ENCODE results near the gene NAA35. TPM values are rescaled to one million over a fixed set of nuclear protein-coding genes. Genes with fewer than 3 reads are reported as not detected.

NAA35 gene
- total RNA-seq, 1 experiment from 2014 or later, result 34.7 TPM

DNA sequence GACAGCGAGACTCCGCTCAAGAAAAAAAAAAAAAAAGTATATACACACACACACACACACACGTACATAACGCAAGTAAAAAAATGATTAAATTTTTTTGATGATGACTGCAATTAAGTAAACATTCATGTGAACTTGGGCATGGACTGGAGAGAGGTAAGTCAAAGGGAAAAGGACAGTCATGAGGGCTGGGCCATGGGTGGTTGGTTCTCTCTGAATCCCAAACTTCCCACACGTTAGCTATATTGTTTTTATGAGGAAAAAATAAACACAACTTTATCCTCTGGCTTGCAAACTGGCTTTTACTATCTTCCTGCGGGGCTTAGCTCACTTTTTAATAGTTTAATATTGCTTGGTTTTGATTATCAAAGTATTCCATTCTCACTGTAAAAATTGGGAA, 104.7 kb downstream of the NAA35 start:
- POLR2A ChIA-PET, result interaction anchor here (0.5 to 1.1 kb wide), 2 partner anchors 29 to 146 kb away, joined by 3 to 13 read pairs; no protein-coding TSS in a partner anchor

DNA sequence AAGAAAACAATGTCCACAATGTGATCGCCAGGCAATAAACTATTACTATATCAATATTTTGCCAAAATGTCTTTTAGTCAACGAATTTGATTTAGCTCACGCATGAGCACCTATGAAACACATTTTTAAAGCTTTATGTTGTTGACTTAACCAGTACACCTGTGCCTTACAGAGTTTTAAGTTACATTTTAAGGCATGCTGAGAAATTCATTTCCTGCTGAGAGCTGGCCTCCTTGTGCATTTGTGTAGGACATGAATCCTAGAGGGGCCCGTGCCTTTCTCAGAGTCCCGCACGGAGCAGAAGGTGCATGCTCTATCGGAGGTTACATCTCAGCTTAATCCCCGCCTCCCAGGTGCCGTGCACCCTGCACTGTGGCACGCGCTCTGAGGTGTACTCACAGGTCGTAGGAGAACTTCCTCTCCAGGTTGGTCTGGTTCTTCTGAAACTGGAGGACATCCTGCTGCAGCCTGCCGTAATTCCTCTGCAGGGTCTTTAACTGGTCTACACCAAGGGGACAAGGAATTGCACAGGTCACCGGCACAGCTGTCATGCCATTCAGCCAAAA, 105.2 kb downstream of the NAA35 start:
- POLR2A ChIA-PET, result interaction anchor here (0.5 to 1.1 kb wide), 2 partner anchors 28 to 146 kb away, joined by 3 to 13 read pairs; no protein-coding TSS in a partner anchor
- CTCF ChIA-PET, result interaction anchor here (0.6 to 1.6 kb wide), 4 partner anchors 31 to 238 kb away, joined by 3 to 5 read pairs (median 3); no protein-coding TSS in a partner anchor
- Mint-ChIP-seq H3K27me3 (ENCODE audit: low read depth) (no peaks in the 10 kb centered on the region), H3K4me1 (0 out of 2 replicates have a peak, but pooled peaks cover 3% of the 10 kb centered on the region), H3K27ac (peak overlapping the region; percentile 13; the same call in 1 of the 2 replicates), H3K4me3 (no peak overlapping the region), H3K36me3 (peaks cover 11% of the 10 kb centered on the region), H3K9me3 (peaks cover 4% of the 10 kb centered on the region; the same call in 1 of the 2 replicates)
- ATAC-seq, result no peak
- DNase-seq (ENCODE audit: low spot score), result no peak
- TF ChIP-seq CREM (CRISPR knock-in tag; IDR thresholded peaks at IDR 0.05), result no peak
- no peak for TF ChIP-seq ZNF263 (CRISPR knock-in tag; IDR thresholded peaks at IDR 0.05; ENCODE audit: low read depth)
- TF ChIP-seq, protein P1, sequence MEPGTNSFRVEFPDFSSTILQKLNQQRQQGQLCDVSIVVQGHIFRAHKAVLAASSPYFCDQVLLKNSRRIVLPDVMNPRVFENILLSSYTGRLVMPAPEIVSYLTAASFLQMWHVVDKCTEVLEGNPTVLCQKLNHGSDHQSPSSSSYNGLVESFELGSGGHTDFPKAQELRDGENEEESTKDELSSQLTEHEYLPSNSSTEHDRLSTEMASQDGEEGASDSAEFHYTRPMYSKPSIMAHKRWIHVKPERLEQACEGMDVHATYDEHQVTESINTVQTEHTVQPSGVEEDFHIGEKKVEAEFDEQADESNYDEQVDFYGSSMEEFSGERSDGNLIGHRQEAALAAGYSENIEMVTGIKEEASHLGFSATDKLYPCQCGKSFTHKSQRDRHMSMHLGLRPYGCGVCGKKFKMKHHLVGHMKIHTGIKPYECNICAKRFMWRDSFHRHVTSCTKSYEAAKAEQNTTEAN (CRISPR knock-in tag; IDR thresholded peaks at IDR 0.05), result no peak
- TF ChIP-seq, protein P2, sequence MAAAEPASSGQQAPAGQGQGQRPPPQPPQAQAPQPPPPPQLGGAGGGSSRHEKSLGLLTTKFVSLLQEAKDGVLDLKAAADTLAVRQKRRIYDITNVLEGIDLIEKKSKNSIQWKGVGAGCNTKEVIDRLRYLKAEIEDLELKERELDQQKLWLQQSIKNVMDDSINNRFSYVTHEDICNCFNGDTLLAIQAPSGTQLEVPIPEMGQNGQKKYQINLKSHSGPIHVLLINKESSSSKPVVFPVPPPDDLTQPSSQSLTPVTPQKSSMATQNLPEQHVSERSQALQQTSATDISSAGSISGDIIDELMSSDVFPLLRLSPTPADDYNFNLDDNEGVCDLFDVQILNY (CRISPR knock-in tag; IDR thresholded peaks at IDR 0.05), result no peak
- TF ChIP-seq, protein P3, sequence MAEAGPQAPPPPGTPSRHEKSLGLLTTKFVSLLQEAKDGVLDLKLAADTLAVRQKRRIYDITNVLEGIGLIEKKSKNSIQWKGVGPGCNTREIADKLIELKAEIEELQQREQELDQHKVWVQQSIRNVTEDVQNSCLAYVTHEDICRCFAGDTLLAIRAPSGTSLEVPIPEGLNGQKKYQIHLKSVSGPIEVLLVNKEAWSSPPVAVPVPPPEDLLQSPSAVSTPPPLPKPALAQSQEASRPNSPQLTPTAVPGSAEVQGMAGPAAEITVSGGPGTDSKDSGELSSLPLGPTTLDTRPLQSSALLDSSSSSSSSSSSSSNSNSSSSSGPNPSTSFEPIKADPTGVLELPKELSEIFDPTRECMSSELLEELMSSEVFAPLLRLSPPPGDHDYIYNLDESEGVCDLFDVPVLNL (CRISPR knock-in tag; IDR thresholded peaks at IDR 0.05; ENCODE audit: borderline replicate concordance, low read depth), result no peak
- no peak for TF ChIP-seq NFYB (CRISPR knock-in tag; conservative IDR thresholded peaks at IDR 0.05; ENCODE audit: low read depth)
- TF ChIP-seq FOXP1 (CRISPR knock-in tag; IDR thresholded peaks at IDR 0.05; ENCODE audit: borderline replicate concordance), result no peak
- no peak for TF ChIP-seq KAT7 (CRISPR knock-in tag; IDR thresholded peaks at IDR 0.05; ENCODE audit: borderline replicate concordance)
- TF ChIP-seq ELF4 (CRISPR knock-in tag; IDR thresholded peaks at IDR 0.05; ENCODE audit: low read depth), result no peak
- no peak for TF ChIP-seq ZNF416 (CRISPR knock-in tag; IDR thresholded peaks at IDR 0.05)

More for the DNA sequence above, 104.7 kb downstream of the NAA35 start:
- CTCF ChIA-PET, result interaction anchor here (0.9 to 1.4 kb wide), 3 partner anchors 31 to 156 kb away, joined by 3 to 5 read pairs (median 3); no protein-coding TSS in a partner anchor
- ATAC-seq (no peak), DNase-seq (ENCODE audit: low spot score) (no peak)
- H3K36me3 Mint-ChIP-seq, result peaks cover 11% of the 10 kb centered on the region
- H3K27me3 Mint-ChIP-seq (ENCODE audit: low read depth), result no peaks in the 10 kb centered on the region
- no peak overlapping the region for H3K27ac Mint-ChIP-seq
- no peak for TF ChIP-seq NR2C2 (CRISPR knock-in tag; IDR thresholded peaks at IDR 0.05)
- TF ChIP-seq, protein P4, sequence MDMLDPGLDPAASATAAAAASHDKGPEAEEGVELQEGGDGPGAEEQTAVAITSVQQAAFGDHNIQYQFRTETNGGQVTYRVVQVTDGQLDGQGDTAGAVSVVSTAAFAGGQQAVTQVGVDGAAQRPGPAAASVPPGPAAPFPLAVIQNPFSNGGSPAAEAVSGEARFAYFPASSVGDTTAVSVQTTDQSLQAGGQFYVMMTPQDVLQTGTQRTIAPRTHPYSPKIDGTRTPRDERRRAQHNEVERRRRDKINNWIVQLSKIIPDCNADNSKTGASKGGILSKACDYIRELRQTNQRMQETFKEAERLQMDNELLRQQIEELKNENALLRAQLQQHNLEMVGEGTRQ (CRISPR knock-in tag; IDR thresholded peaks at IDR 0.05), result no peak
- no peak for TF ChIP-seq FOXK1 (CRISPR knock-in tag; IDR thresholded peaks at IDR 0.05)
- TF ChIP-seq, protein P5, sequence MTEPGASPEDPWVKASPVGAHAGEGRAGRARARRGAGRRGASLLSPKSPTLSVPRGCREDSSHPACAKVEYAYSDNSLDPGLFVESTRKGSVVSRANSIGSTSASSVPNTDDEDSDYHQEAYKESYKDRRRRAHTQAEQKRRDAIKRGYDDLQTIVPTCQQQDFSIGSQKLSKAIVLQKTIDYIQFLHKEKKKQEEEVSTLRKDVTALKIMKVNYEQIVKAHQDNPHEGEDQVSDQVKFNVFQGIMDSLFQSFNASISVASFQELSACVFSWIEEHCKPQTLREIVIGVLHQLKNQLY (CRISPR knock-in tag; IDR thresholded peaks at IDR 0.05), result no peak
- no peak for TF ChIP-seq TEAD4 (CRISPR knock-in tag; IDR thresholded peaks at IDR 0.05)
- TF ChIP-seq, protein P6, sequence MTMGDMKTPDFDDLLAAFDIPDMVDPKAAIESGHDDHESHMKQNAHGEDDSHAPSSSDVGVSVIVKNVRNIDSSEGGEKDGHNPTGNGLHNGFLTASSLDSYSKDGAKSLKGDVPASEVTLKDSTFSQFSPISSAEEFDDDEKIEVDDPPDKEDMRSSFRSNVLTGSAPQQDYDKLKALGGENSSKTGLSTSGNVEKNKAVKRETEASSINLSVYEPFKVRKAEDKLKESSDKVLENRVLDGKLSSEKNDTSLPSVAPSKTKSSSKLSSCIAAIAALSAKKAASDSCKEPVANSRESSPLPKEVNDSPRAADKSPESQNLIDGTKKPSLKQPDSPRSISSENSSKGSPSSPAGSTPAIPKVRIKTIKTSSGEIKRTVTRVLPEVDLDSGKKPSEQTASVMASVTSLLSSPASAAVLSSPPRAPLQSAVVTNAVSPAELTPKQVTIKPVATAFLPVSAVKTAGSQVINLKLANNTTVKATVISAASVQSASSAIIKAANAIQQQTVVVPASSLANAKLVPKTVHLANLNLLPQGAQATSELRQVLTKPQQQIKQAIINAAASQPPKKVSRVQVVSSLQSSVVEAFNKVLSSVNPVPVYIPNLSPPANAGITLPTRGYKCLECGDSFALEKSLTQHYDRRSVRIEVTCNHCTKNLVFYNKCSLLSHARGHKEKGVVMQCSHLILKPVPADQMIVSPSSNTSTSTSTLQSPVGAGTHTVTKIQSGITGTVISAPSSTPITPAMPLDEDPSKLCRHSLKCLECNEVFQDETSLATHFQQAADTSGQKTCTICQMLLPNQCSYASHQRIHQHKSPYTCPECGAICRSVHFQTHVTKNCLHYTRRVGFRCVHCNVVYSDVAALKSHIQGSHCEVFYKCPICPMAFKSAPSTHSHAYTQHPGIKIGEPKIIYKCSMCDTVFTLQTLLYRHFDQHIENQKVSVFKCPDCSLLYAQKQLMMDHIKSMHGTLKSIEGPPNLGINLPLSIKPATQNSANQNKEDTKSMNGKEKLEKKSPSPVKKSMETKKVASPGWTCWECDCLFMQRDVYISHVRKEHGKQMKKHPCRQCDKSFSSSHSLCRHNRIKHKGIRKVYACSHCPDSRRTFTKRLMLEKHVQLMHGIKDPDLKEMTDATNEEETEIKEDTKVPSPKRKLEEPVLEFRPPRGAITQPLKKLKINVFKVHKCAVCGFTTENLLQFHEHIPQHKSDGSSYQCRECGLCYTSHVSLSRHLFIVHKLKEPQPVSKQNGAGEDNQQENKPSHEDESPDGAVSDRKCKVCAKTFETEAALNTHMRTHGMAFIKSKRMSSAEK (CRISPR knock-in tag; IDR thresholded peaks at IDR 0.05; ENCODE audit: borderline replicate concordance), result no peak
- TF ChIP-seq JUN (CRISPR knock-in tag; IDR thresholded peaks at IDR 0.05), result no peak
- TF ChIP-seq, protein P7, sequence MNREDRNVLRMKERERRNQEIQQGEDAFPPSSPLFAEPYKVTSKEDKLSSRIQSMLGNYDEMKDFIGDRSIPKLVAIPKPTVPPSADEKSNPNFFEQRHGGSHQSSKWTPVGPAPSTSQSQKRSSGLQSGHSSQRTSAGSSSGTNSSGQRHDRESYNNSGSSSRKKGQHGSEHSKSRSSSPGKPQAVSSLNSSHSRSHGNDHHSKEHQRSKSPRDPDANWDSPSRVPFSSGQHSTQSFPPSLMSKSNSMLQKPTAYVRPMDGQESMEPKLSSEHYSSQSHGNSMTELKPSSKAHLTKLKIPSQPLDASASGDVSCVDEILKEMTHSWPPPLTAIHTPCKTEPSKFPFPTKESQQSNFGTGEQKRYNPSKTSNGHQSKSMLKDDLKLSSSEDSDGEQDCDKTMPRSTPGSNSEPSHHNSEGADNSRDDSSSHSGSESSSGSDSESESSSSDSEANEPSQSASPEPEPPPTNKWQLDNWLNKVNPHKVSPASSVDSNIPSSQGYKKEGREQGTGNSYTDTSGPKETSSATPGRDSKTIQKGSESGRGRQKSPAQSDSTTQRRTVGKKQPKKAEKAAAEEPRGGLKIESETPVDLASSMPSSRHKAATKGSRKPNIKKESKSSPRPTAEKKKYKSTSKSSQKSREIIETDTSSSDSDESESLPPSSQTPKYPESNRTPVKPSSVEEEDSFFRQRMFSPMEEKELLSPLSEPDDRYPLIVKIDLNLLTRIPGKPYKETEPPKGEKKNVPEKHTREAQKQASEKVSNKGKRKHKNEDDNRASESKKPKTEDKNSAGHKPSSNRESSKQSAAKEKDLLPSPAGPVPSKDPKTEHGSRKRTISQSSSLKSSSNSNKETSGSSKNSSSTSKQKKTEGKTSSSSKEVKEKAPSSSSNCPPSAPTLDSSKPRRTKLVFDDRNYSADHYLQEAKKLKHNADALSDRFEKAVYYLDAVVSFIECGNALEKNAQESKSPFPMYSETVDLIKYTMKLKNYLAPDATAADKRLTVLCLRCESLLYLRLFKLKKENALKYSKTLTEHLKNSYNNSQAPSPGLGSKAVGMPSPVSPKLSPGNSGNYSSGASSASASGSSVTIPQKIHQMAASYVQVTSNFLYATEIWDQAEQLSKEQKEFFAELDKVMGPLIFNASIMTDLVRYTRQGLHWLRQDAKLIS (CRISPR knock-in tag; IDR thresholded peaks at IDR 0.05; ENCODE audit: borderline replicate concordance), result no peak
- 0 out of 2 replicates have a peak, but pooled peaks cover 3% of the 10 kb centered on the region for H3K4me1 Mint-ChIP-seq
- no peak overlapping the region for H3K4me3 Mint-ChIP-seq
- H3K9me3 Mint-ChIP-seq, result peaks cover 4% of the 10 kb centered on the region; the same call in 1 of the 2 replicates

All from WTC11 (cell line).